Measurements from ENCODE around the gene IMMP2L.

- TF ChIP-seq POLR2A (IDR thresholded peaks at IDR 0.05; ENCODE audit: low read depth) (no peak), CTCF (IDR thresholded peaks at IDR 0.05) (no peak), POLR2AphosphoS5 (IDR thresholded peaks at IDR 0.05) (no peak), EP300 (IDR thresholded peaks at IDR 0.05) (no peak)
Measured at GRCh38 chr7:111409714-111410422, 152.4 kb downstream of the IMMP2L start.

Data from esophagus muscularis mucosa (tissue), 4 donors.